Ovary (tissue), 9 donors: ENCODE measurements around the gene ITPR3. TPM values are rescaled to one million over a fixed set of nuclear protein-coding genes. Genes with fewer than 3 reads are reported as not detected.

ENCODE experiments used
- DNase-seq, 5 donors: peaks; one replicate each; pipeline ENCODE4 v3.0.0-alpha.2; 2019 to 2020
- H3K27ac ChIP-seq, 2 donors: fragments of 200-600 bp; one replicate each; pipeline versions ENCODE4 v1.5.1 to v1.8.0; 2019 to 2022
- H3K27me3 ChIP-seq: fragments of 200-600 bp; one replicate; pipeline ENCODE4 v1.8.0; 2022
- H3K36me3 ChIP-seq: fragments of 200-600 bp; sonication (generic); one replicate; pipeline ENCODE4 v1.5.1; 2019
- H3K4me1 ChIP-seq: one replicate; pipeline ENCODE4 v1.8.1; 2013; ENCODE audit warnings: mild to moderate bottlenecking, moderate library complexity; ENCODE audit not compliant: insufficient read depth
- H3K4me3 ChIP-seq: fragments of 200-600 bp; sonication (generic); one replicate; pipeline ENCODE4 v1.5.1; 2017
- H3K9me3 ChIP-seq, 2 donors: fragments of 200-600 bp in 1 of 2; sonication (generic) in 1 of 2; one replicate each; pipeline versions ENCODE4 v1.5.1 to v1.8.1; 2013 to 2019; ENCODE audit warnings: mild to moderate bottlenecking in 1 of 2, moderate library complexity in 1 of 2
- EP300 ChIP-seq: sonication (generic); formaldehyde crosslinking; IDR thresholded peaks from one replicate; pipeline ENCODE4 v1.6.1; 2017; ENCODE audit warnings: antibody characterized with exemption
- POLR2A ChIP-seq: fragments of 450-650 bp; IDR thresholded peaks from one replicate; pipeline ENCODE4 v1.6.1; 2017; ENCODE audit warnings: antibody characterized with exemption, mild to moderate bottlenecking, moderate library complexity
- WGBS, 3 donors: extraction: QIAGEN DNeasy Blood & Tissue Kit in 1 of 3; methylation state at CpG; one replicate each; pipeline versions ENCODE4 v1.1.5 to v1.1.7; 2013 to 2017; 5-methylcytosine and 5-hydroxymethylcytosine counted together
- intact Hi-C, 4 donors: fragments of 100-400 bp; cut with DNase I; formaldehyde crosslinking; loops; one replicate each; pipeline versions ENCODE4 v1.11.0 to v1.15.1; 2022 to 2023
- polyA plus RNA-seq, 2 donors: library from polyadenylated mRNA; stranded (reverse); fragments of 200-250 nt in 1 of 2; fragments of 350-450 nt in 1 of 2; fragmentation: Illumina TruSeq in 1 of 2; extraction: RNeasy Lipid Tissue Mini Kit (QIAGEN cat#74804) in 1 of 2; gene quantifications; one replicate each; pipeline ENCODE4 v1.2.3, GENCODE V29; 2013 to 2014
- total RNA-seq, 7 donors: library from RNA; depleted of rRNA in 2 of 7; stranded (reverse); fragments of >200 nt in 2 of 7; fragmentation: NEBNext Ultra II Directional in 3 of 7; extraction: Animal tissue kit (Norgen Biotek cat#: 25700) in 3 of 7; gene quantifications; one replicate each; pipeline versions ENCODE4 v1.1.0 to v1.2.4, GENCODE V29; 2016 to 2023
- TF ChIP-seq, protein P1 (sequence below), 3 donors: fragments of 450-650 bp in 2 of 3; fragments of 200-600 bp in 1 of 3; IDR thresholded peaks; one replicate each; pipeline versions ENCODE4 v1.5.1 to v1.8.0; 2016 to 2022; ENCODE audit warnings: antibody characterized with exemption in 3 of 3, mild to moderate bottlenecking in 1 of 3
- donor health status: DM: no; HTN: no; CAD: no; lungs with moderate emphysema.
- donor health status: DM: no; HTN: no; CAD: no.
- donor health status: Bipolar disorder and iron deficiency.
- donor health status: DM: yes; HTN: yes; CAD: no.
- donor health status: DM: no; HTN: no; CAD: no.
- donor health status: DM: yes; HTN: yes; CAD: no.

ITPR3 gene
- total and polyA plus RNA-seq, 9 donors = 3.6 to 31.1 (median 11.7) TPM

DNA sequence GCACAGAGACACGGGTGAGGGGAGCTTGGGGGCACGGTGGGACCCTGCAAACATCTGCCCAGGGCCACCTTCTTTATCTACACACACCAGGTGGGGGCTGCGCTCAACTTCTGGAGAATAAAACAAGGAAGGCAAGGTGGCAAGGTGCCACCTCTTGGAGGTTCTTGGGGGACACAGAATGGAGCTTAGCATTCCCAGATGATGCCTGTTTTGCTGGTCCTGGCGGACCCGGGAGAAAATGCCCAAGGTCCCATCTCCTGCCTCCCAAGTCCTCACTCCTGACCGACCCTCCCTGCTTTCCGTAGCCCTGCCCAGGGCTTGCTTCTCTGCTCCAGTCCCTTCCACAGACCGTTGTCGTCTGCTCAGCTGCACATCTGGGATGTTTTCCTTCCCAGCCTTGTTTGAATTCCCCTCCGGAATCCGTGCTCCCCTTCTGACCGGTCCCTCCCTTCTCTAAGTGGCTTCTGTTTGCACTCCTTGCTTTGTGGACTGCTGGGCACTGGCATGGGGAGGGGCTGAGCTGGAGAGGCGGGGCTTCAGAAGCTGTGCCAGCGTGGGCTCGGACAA, 13.1 kb downstream of the ITPR3 start:
- peaks cover 5% of the 10 kb centered on the region for H3K4me1 ChIP-seq
- DNase-seq = peak in 4 of 5 donors; percentile 45 to 58 (median 54)
- H3K9me3 ChIP-seq = no peaks in the 10 kb centered on the region
- no peak overlapping the region for H3K27ac ChIP-seq
- no peaks in the 10 kb centered on the region for H3K36me3 ChIP-seq
- H3K27me3 ChIP-seq = no peaks in the 10 kb centered on the region
- intact Hi-C loops = loop anchor here in 1 of 4 donors (10.0 kb wide), 1 partner anchor 49 kb away; the partner anchor contains the start of gene BAK1
- TF ChIP-seq, protein P1, sequence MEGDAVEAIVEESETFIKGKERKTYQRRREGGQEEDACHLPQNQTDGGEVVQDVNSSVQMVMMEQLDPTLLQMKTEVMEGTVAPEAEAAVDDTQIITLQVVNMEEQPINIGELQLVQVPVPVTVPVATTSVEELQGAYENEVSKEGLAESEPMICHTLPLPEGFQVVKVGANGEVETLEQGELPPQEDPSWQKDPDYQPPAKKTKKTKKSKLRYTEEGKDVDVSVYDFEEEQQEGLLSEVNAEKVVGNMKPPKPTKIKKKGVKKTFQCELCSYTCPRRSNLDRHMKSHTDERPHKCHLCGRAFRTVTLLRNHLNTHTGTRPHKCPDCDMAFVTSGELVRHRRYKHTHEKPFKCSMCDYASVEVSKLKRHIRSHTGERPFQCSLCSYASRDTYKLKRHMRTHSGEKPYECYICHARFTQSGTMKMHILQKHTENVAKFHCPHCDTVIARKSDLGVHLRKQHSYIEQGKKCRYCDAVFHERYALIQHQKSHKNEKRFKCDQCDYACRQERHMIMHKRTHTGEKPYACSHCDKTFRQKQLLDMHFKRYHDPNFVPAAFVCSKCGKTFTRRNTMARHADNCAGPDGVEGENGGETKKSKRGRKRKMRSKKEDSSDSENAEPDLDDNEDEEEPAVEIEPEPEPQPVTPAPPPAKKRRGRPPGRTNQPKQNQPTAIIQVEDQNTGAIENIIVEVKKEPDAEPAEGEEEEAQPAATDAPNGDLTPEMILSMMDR (IDR thresholded peaks at IDR 0.05) = no peak
- TF ChIP-seq EP300 (no peak), POLR2A (no peak)
- WGBS, 3 donors = 6 to 15% (median 8%) methylated on average over 15 of the region's 15 CpGs
- peak overlapping the region; percentile 29 for H3K4me3 ChIP-seq

DNA sequence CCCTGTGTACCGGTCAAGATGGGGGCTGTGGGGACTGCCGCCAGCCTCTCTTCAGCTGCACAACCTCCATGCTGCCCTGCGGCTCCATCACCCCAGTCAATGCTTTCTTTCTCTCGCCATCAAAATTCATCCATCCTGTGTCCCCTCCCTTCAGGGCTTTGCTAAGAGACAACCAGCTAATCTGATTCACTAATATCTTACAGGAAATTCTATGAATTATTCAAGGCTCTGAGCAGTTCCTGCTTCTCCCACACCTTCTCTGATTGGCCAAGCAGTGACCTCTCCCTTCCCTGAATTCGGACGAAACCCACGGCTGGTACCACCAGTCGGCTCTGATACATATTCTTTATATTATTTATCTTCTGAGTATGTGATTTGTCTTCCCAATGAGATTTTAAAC, 13.8 kb downstream of the ITPR3 start:
- Histone ChIP-seq H3K36me3 (no peaks in the 10 kb centered on the region), H3K27ac (no peak overlapping the region), H3K9me3 (no peaks in the 10 kb centered on the region), H3K4me3 (no peak overlapping the region), H3K27me3 (no peaks in the 10 kb centered on the region), H3K4me1 (peaks cover 5% of the 10 kb centered on the region)
- DNase-seq = no peak
- 76 to 83% (median 77%) methylated on average over 8 of the region's 8 CpGs for WGBS, 3 donors
- intact Hi-C loops = loop anchor here in 1 of 4 donors (10.0 kb wide), 1 partner anchor 50 kb away; the partner anchor contains the start of gene BAK1
- TF ChIP-seq, protein P1 (IDR thresholded peaks at IDR 0.05) = no peak
- TF ChIP-seq EP300 (no peak), POLR2A (no peak)

DNA sequence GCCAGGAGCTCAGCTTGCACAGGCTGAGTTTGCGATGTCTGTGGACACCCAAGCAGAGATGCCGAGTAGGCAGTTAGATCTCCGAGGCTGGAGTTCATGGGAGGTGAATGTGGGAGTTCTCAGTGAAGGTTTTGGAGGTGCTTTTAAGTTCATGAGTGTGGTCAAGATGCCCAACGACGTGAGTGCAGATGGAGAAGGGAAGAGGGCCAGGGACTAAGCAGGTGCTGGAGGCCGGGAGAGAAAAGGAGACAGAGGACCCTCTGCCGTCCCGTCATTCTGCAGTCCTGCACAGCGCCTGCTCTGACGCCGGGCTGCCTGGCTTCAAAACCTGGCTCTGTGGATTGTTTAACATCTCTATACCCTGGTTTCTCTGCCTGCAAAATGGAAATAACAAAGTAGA, 15.5 kb downstream of the ITPR3 start:
- H3K27ac ChIP-seq = no peak overlapping the region
- no peaks in the 10 kb centered on the region for H3K27me3 ChIP-seq
- DNase-seq = no peak
- H3K36me3 ChIP-seq = no peaks in the 10 kb centered on the region
- TF ChIP-seq, protein P1 (IDR thresholded peaks at IDR 0.05) = no peak
- no peak for TF ChIP-seq POLR2A
- no peak for TF ChIP-seq EP300
- no peak overlapping the region for H3K4me3 ChIP-seq
- intact Hi-C loops = loop anchor here in 1 of 4 donors (10.0 kb wide), 1 partner anchor 52 kb away; the partner anchor contains the start of gene BAK1
- 82 to 87% (median 87%) methylated on average over 11 of the region's 11 CpGs for WGBS, 3 donors
- H3K4me1 ChIP-seq = peaks cover 5% of the 10 kb centered on the region
- no peaks in the 10 kb centered on the region for H3K9me3 ChIP-seq

DNA sequence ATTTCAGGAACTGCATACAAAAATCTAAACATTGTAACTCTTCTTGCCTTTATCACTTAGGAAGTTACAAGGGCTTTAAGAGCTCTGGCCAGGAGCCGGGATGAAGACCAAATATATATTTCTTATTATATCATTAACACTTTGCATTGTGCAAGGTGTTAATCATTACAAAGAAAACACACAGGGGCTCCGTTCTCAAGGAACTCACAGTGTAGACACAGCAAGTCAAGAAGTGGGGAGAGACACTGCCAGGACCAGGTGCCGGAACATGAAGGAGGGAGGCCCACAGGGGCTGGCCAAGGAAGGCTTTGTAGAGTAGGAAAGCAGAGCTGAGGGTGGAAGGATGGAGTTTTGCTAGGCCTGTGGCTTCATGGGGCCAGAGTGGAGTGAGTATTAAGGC, 17.4 kb downstream of the ITPR3 start:
- Histone ChIP-seq H3K4me3 (no peak overlapping the region), H3K27me3 (no peaks in the 10 kb centered on the region), H3K4me1 (no peaks in the 10 kb centered on the region), H3K9me3 (no peaks in the 10 kb centered on the region), H3K36me3 (no peaks in the 10 kb centered on the region), H3K27ac (no peak overlapping the region)
- intact Hi-C loops = loop anchor here in 1 of 4 donors (10.0 kb wide), 1 partner anchor 54 kb away; the partner anchor contains the start of gene BAK1
- DNase-seq = no peak
- WGBS, 3 donors = 51 to 88% (median 74%) methylated on average over 3 of the region's 3 CpGs
- TF ChIP-seq POLR2A (no peak), EP300 (no peak)
- TF ChIP-seq, protein P1 (IDR thresholded peaks at IDR 0.05) = no peak
